ENCODE measurements around the gene SMNDC1.
"Not testable (repeated sequence)": the region's sequence is repeated elsewhere in the genome, so short reads cannot be mapped to it uniquely, and the experiment has no call there.

SMNDC1 gene

DNA sequence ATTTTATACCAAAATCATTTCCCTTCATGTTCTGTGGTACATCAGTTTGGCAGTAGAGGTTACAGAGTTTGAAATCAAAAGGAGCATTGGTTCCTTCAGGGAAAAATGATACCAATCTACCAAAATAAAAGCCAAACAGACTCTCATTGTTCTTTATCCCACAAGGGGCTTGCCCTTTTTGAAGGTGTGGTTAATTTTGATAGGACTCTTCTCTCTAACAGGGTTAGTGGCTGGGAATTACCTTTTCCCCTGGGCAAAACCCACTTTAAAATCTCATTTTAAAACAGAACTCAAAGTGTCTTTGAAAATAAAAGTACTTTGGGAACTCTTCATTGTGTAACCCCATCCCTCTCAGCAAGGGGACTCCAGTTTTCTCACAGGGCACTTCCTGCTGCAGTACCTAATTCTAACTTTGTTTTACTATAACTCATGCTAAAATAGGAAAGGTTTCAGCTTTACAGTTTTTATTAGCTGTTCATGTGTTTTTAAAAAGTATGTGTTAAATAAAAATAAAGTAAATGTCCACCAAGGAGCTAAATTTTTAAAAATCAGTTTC is 30.6 kb downstream of the SMNDC1 start:
- in situ Hi-C loops (cut with HindIII; ENCODE audit: low pct_ligation_motif_present, low sequenced_read_pairs) = no loop called here
- no peak for DNase-seq
- Histone ChIP-seq H3K4me3 (ENCODE audit: low read depth, low read length) (no peak overlapping the region), H3K27ac (no peak overlapping the region), H3K36me3 (replicated peaks) (no peaks in the 10 kb centered on the region), H3K27me3 (replicated peaks) (no peaks in the 10 kb centered on the region)
- TF ChIP-seq, protein P1, sequence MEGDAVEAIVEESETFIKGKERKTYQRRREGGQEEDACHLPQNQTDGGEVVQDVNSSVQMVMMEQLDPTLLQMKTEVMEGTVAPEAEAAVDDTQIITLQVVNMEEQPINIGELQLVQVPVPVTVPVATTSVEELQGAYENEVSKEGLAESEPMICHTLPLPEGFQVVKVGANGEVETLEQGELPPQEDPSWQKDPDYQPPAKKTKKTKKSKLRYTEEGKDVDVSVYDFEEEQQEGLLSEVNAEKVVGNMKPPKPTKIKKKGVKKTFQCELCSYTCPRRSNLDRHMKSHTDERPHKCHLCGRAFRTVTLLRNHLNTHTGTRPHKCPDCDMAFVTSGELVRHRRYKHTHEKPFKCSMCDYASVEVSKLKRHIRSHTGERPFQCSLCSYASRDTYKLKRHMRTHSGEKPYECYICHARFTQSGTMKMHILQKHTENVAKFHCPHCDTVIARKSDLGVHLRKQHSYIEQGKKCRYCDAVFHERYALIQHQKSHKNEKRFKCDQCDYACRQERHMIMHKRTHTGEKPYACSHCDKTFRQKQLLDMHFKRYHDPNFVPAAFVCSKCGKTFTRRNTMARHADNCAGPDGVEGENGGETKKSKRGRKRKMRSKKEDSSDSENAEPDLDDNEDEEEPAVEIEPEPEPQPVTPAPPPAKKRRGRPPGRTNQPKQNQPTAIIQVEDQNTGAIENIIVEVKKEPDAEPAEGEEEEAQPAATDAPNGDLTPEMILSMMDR (IDR thresholded peaks at IDR 0.05; ENCODE audit: low read depth, low read length, missing control alignments) = no peak

DNA sequence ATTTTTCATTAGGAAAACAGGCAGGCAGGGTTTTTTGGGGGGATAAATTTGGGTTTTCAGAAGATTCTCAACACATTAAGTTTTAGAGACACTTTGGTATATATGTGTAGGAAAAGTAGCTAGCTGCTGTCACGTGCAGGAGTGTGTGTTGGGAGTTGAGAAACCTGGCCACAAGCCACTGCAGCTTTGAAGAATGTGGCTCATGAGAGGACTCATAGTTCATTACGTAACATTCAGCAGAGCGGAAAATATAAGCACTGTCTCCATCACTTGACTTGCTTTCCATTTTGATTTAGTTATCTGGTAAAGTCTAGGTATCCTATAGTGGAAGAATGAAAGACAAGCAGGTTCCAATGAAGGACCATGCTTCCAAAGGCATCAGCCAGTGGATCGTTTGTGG is 31.2 kb downstream of the SMNDC1 start:
- TF ChIP-seq, protein P1 (IDR thresholded peaks at IDR 0.05; ENCODE audit: low read depth, low read length, missing control alignments) = no peak
- Histone ChIP-seq H3K4me3 (ENCODE audit: low read depth, low read length) (no peak overlapping the region), H3K27me3 (replicated peaks) (no peaks in the 10 kb centered on the region), H3K27ac (no peak overlapping the region), H3K36me3 (replicated peaks) (no peaks in the 10 kb centered on the region)
- peak; percentile 43 for DNase-seq
- in situ Hi-C loops (cut with HindIII; ENCODE audit: low pct_ligation_motif_present, low sequenced_read_pairs) = no loop called here

DNA sequence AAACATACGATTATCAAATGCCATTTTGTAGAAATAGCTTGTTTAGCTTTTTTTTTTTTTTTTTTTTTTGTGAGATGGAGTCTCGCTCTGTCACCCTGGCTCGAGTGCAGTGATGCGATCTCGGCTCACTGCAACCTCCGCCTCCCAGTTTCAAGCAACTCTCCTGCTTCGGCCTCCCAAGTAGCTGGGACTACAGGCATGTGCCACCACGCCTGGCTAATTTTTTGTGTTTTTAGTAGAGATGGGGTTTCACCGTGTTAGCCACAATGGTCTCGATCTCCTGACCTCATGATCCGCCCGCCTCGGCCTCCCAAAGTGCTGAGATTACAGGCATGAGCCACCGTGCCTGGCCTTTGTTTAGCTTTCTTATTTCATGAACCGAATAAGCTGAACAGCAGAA is 31.7 kb downstream of the SMNDC1 start:
- H3K27me3 ChIP-seq (replicated peaks); H3K27ac ChIP-seq; H3K4me3 ChIP-seq (ENCODE audit: low read depth, low read length); DNase-seq; H3K36me3 ChIP-seq (replicated peaks); in situ Hi-C loops (cut with HindIII; ENCODE audit: low pct_ligation_motif_present, low sequenced_read_pairs): not testable (repeated sequence)

DNA sequence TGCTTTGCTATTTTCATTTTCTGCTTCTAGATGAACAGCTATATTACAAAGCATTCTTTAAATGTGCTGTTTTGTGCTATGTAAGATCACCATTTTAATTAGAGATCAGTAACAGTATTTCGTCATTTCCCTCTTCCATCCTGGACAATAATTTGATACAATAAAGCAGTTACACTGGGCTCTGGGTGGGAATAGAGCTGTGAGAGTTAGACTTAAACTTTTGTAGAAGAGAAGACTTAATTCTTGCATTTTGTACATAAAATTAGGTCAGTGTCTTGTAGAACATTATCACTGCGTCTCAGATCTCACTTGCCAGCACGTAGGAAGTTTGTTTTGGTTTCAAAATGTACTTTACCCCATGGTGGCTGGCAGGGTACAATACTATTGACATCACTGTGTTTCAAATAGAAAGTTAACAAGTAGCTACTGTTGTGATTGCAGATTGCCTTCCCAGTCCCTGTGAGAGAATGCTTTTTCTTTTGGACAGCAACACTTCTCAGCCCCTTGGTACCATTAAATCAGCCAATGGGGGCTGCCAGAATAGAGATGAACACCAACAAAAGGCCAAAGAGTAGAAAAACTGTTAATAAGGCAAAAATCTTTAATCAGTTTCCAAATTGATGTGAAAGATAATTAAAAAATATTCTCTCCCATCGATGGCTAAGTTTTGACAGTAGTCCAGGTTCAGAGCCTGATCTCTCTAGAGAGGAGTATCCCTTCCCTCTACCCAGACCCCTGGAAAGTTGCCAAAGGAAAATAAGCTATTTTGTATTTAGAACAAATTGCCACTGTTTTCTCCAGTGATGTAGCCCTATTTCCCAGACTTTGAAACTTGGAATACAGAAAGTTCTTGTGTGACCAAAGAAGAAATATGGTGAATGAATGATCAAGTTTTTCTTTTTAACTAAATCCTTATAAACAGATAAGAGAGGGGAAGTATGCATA is 35.1 kb downstream of the SMNDC1 start:
- Histone ChIP-seq H3K27me3 (replicated peaks) (no peaks in the 10 kb centered on the region), H3K4me3 (ENCODE audit: low read depth, low read length) (no peak overlapping the region), H3K27ac (no peak overlapping the region), H3K36me3 (replicated peaks) (no peaks in the 10 kb centered on the region)
- peak; percentile 12 for DNase-seq
- TF ChIP-seq, protein P1 (IDR thresholded peaks at IDR 0.05; ENCODE audit: low read depth, low read length, missing control alignments) = no peak
- in situ Hi-C loops (cut with HindIII; ENCODE audit: low pct_ligation_motif_present, low sequenced_read_pairs) = no loop called here

DNA sequence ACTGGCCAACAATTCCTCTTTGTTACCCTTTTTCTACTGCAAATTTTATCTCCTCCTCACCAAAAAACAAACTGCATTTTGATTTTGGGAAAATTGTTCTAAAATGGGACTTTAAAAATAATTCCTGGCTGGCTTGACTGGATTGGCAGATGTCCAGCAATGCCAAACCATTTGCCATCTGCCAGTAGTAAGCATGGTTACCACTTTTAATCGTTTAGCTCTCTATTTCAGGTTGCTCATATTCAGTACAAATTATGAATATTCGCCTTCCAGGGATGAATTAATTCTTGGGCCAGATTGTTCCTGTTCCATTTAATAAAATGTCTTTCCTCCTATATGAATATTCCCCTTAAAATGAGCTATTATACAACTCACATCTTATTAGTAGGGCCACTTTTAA is 35.7 kb downstream of the SMNDC1 start:
- TF ChIP-seq, protein P1 (IDR thresholded peaks at IDR 0.05; ENCODE audit: low read depth, low read length, missing control alignments) = no peak
- no peaks in the 10 kb centered on the region for H3K36me3 ChIP-seq (replicated peaks)
- H3K4me3 ChIP-seq (ENCODE audit: low read depth, low read length) = no peak overlapping the region
- no peaks in the 10 kb centered on the region for H3K27me3 ChIP-seq (replicated peaks)
- H3K27ac ChIP-seq = no peak overlapping the region
- in situ Hi-C loops (cut with HindIII; ENCODE audit: low pct_ligation_motif_present, low sequenced_read_pairs) = no loop called here
- no peak for DNase-seq

DNA sequence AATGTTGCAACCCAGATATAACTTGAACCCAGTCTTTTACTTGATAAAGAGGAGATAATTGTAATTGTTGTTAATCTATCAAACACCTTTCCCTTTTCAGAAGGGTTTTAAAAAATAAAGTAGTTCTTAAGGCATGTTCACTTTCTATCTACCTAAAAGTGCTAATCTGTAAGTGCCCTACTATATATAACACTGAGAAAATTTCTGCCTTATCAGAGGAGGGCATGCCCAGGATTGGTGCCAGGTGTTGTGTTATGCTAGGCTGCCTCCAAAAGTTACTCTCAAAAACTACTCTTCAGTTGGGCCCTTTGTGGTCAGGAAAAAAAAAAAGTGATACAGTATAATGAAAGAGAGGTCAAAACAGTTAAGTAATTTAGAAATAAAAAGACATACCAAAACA is 36.3 kb downstream of the SMNDC1 start:
- no peak overlapping the region for H3K4me3 ChIP-seq (ENCODE audit: low read depth, low read length)
- H3K36me3 ChIP-seq (replicated peaks) = no peaks in the 10 kb centered on the region
- no peak for DNase-seq
- H3K27ac ChIP-seq = no peak overlapping the region
- TF ChIP-seq, protein P1 (IDR thresholded peaks at IDR 0.05; ENCODE audit: low read depth, low read length, missing control alignments) = no peak
- H3K27me3 ChIP-seq (replicated peaks) = no peaks in the 10 kb centered on the region
- in situ Hi-C loops (cut with HindIII; ENCODE audit: low pct_ligation_motif_present, low sequenced_read_pairs) = no loop called here

All from brain microvascular endothelial cell (primary cell).